HG03108 (cell line): ENCODE data around the gene INTS1.

ENCODE experiments used
- ATAC-seq: cut with Tn5 transposase; IDR thresholded peaks from one replicate; pipeline ENCODE4 v1.9.1; 2021; ENCODE audit warnings: moderate library complexity; ENCODE audit not compliant: unreplicated experiment

Gene INTS1

GRCh38 chr7:1434891-1435670 is 69.1 kb downstream of the INTS1 start:
- no peak for ATAC-seq

DNA sequence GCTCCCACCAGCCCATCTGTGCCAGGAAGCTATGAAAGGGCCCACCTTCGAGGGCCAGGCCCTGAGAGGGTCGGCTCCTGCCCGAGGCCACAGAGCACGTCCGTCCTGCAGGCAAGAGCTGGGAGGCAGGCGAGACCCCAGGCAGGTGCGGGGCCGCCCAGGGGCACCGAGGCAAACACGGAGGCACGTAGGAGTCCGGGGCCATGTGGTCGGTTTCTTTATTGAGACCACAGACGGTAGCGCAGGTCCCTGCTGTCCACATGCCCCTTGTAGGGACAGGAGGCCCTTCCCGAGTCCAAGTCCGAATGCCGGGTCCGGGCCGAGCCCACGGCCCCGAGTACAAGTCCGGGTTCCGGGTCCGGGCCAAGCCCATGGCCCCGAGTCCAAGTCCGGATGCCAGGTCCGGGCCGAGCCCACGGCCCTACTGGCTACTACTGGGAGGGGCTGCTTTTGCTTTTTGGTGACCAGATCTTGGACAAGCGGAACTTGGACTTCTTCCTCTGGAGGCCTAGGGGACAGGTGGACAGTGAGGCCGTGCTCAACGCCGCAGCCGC is 69.9 kb downstream of the INTS1 start:
- ATAC-seq: no peak

- no peak for ATAC-seq
Measured at GRCh38 chr7:1433128-1433920, 70.9 kb downstream of the INTS1 start.

DNA sequence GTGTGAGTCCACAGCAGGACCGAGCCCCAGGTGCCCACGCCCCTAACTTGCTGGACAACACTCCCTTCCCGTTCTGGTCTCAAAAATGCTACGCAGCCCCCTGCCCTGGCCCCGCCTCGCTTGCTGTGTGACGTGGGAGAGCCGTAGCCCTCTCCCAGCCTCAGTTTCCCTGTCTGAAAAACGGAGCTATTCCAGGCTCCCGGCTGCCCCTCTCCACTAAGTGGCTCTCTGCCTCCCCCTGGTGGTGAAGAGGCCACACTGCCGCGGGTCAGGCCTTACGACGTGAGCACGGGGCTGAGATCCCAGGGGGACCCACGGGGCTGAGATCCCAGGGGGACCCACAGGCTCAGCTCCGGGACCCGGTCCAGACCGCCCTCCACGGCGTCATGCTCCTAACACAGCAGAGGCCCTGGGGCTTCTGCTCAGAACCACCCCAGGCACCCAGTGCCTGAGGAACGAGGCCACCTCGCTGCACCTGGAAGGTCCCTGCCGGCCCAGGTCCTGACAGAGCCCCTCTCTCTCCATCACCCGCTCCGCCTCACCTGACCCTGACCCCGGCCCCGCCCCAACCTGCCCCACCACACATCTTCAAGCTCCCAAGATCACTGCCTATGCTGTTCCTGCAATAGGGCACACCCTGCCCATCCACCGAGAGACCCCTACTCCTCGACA is 71.6 kb downstream of the INTS1 start:
- ATAC-seq: no peak

DNA sequence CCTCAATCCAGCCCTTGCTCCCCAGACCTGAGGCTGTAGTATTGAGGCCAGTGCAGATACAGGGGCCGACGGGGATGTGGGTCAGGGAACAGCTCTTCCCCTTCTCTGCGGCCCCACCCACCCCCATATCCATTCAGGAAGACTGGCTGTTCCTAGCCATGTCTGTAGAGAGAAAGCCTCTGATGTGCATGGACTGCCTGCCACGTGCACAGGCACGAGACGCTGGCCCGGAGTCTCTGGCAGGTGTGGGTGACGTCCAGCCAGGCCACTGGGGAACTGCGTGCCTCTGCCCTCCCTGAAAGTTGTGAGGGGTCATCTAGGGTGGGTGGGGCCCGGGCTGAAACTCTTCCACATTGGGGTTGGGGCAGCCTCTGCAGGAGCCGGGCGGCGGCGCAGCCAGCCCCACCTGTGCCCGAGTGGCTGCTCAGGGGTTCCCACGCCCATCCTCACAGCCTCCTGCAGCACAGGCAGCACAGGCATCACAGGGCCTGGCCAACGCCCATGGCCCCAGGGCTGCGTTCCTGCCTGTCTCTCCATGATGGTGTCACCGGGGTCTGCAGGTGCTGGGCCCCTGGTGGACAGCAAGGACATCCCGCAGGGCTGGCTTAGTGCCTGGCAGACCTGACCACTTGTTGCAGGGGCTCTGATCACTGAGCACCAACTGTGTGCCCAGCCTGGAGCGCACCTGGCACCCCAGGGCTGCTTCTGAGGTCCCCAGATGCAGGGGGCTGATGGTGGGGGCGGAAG is 72.4 kb downstream of the INTS1 start:
- no peak for ATAC-seq

DNA sequence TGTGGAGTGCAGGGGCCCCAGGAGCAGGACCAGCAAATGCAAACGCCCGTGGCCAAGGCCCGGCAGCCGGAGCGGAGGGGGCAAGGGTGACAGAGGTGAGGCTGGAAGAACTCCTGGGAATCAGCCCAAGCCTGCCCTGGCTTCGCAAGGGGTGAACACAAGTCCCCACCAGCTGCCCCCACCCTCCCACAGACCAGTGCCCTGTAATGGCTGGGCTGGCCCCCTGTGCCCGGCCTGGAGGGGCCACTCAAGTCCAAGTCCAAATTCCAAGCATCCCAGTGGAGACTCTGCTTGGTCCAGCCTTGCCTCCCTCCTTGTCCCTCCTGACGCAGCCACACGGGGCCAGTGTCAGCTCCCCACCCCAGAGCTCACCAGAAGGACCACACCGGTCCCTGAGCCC is 73.0 kb downstream of the INTS1 start:
- no peak for ATAC-seq

- ATAC-seq: no peak
Measured at GRCh38 chr7:1430056-1430845, 73.9 kb downstream of the INTS1 start.

DNA sequence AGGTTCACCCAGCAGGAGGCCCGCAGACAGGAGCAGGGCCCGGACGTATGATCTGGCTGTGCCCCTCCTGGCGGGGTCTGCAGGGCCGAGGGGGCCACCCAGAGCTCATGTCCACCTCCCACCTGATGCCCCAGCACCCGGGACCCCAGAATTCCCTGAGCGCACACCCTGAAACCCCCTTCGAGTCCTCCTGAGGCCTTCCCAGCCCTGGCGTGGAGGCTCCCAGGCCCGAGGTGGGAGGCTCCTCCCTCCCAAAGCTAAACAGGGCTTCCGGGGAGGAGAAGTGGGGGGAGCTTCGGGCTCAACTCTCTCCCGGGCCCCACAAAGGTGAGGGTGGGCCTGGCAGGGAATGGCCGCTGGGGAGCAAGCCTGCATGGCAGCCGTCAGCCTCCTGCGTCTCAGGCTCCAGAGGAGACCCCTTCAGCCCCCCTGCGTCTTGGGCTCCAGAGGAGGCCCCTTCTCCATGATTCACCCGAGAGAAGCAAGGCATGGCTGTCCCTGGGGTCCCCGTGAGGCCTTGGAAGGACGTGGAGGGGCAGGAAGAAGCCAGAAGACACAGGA is 75.2 kb downstream of the INTS1 start:
- no peak for ATAC-seq

GRCh38 chr7:1427064-1427657 is 77.0 kb downstream of the INTS1 start:
- ATAC-seq: no peak

- no peak for ATAC-seq
Measured at GRCh38 chr7:1426474-1426873, 77.7 kb downstream of the INTS1 start.

GRCh38 chr7:1425292-1426136 is 78.7 kb downstream of the INTS1 start:
- no peak for ATAC-seq

GRCh38 chr7:1424041-1424440 is 80.1 kb downstream of the INTS1 start:
- ATAC-seq: no peak

- no peak for ATAC-seq
Measured at GRCh38 chr7:1423264-1423811, 80.9 kb downstream of the INTS1 start.

DNA sequence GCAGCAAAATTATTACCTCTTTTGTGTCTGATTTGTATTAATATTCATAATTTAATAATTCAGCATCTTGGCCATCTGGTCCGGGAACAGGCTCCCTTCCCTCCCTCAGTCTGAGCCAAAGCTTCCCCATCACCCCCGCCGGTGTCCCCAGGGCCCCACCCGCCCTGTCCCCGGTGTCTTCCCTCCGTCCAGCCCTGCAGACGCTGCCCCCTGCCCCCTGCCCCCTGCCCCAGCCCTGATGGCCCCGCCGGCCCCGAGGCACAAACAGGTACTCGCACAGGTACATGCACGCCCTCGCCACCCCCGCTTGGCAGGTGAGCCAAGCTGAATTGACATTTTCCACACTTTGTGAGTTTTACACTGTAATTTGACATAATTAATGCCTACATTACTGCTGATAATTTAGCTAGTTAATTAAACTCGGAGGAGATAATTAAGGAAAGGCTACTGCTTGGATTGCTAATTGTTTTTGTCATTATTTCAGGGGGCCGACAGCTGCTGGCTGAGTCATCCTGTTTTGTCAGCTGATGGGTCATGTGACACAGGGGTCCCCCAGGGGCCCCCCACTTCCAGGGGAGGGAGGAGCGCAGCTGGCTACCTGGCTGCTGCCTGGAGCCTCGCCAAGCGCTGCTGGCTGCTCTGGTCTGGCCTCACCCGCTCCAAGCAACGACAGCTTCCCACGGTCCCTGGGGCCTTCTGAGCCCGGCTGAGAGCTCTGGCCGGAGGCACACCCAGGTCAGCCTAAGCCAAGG is 81.5 kb downstream of the INTS1 start:
- no peak for ATAC-seq

- no peak for ATAC-seq
Measured at GRCh38 chr7:1421946-1422345, 82.2 kb downstream of the INTS1 start.

GRCh38 chr7:1421020-1421790 is 83.0 kb downstream of the INTS1 start:
- no peak for ATAC-seq
